HEK293T (cell line): Measurements from ENCODE around the gene VPS26A.
"Not testable (repeated sequence)": the region's sequence is repeated elsewhere in the genome, so short reads cannot be mapped to it uniquely, and the experiment has no call there.

Source experiments
- CTCF ChIA-PET: fragments of 350-600 bp; formaldehyde crosslinking; extraction: SDS; loops from one replicate; lab custom pipeline; 2021; ENCODE audit warnings: antibody characterized with exemption, inconsistent platforms; lab: Yijun Ruan, JAX
- POLR2A ChIA-PET: fragments of 350-600 bp; formaldehyde crosslinking; extraction: SDS; loops from one replicate; lab custom pipeline; 2020; ENCODE audit warnings: antibody characterized with exemption, inconsistent platforms; lab: Yijun Ruan, JAX
- DNase-seq: peaks from one replicate; pipeline ENCODE4 v3.0.0; 2012; ENCODE audit warnings: mixed read lengths; ENCODE audit errors: extremely low spot score
- ARNT ChIP-seq: fragments of 450-650 bp; IDR thresholded peaks from 2 replicates; pipeline ENCODE4 v1.6.1; 2017; ENCODE audit warnings: mild to moderate bottlenecking
- BHLHE40 ChIP-seq: fragments of 450-650 bp; IDR thresholded peaks from 2 replicates; pipeline ENCODE4 v1.6.1; 2016; ENCODE audit warnings: mild to moderate bottlenecking, moderate library complexity, borderline replicate concordance
- CTBP1 ChIP-seq: fragments of 450-650 bp; IDR thresholded peaks from 2 replicates; pipeline ENCODE4 v1.6.1; 2016; ENCODE audit warnings: borderline replicate concordance
- ELF4 ChIP-seq: fragments of 450-650 bp; IDR thresholded peaks from 2 replicates; pipeline ENCODE4 v1.6.1; 2017; ENCODE audit warnings: antibody characterized with exemption
- FOXA1 ChIP-seq: fragments of 450-650 bp; IDR thresholded peaks from 2 replicates; pipeline ENCODE4 v1.6.1; 2016; ENCODE audit warnings: mild to moderate bottlenecking
- FOXK2 ChIP-seq: fragments of 450-650 bp; IDR thresholded peaks from 2 replicates; pipeline ENCODE4 v1.6.1; 2016; ENCODE audit warnings: mild to moderate bottlenecking
- FOXM1 ChIP-seq: fragments of 450-650 bp; IDR thresholded peaks from 2 replicates; pipeline ENCODE4 v1.6.1; 2017; ENCODE audit warnings: mild to moderate bottlenecking, borderline replicate concordance
- HDGF ChIP-seq: fragments of 450-650 bp; IDR thresholded peaks from 2 replicates; pipeline ENCODE4 v1.6.1; 2017; ENCODE audit warnings: antibody characterized with exemption, borderline replicate concordance
- L3MBTL2 ChIP-seq: fragments of 450-650 bp; conservative IDR thresholded peaks from 2 replicates; pipeline ENCODE4 v1.6.1; 2016; ENCODE audit warnings: mild to moderate bottlenecking
- LEF1 ChIP-seq: fragments of 450-650 bp; IDR thresholded peaks from 2 replicates; pipeline ENCODE4 v1.6.1; 2017; ENCODE audit warnings: mild to moderate bottlenecking, borderline replicate concordance
- NFRKB ChIP-seq: fragments of 450-650 bp; IDR thresholded peaks from 2 replicates; pipeline ENCODE4 v1.6.1; 2016; ENCODE audit warnings: mild to moderate bottlenecking, moderate library complexity
- PKNOX1 ChIP-seq: fragments of 450-650 bp; IDR thresholded peaks from 2 replicates; pipeline ENCODE4 v1.6.1; 2016
- SP1 ChIP-seq: fragments of 450-650 bp; IDR thresholded peaks from 2 replicates; pipeline ENCODE4 v1.6.1; 2017
- SUZ12 ChIP-seq: fragments of 450-650 bp; IDR thresholded peaks from 2 replicates; pipeline ENCODE4 v1.6.1; 2016; ENCODE audit warnings: mild to moderate bottlenecking
- TARDBP ChIP-seq: fragments of 450-650 bp; IDR thresholded peaks from 2 replicates; pipeline ENCODE4 v1.6.1; 2016
- ZNF384 ChIP-seq: fragments of 450-650 bp; IDR thresholded peaks from 2 replicates; pipeline ENCODE4 v1.6.1; 2016

VPS26A gene

DNA sequence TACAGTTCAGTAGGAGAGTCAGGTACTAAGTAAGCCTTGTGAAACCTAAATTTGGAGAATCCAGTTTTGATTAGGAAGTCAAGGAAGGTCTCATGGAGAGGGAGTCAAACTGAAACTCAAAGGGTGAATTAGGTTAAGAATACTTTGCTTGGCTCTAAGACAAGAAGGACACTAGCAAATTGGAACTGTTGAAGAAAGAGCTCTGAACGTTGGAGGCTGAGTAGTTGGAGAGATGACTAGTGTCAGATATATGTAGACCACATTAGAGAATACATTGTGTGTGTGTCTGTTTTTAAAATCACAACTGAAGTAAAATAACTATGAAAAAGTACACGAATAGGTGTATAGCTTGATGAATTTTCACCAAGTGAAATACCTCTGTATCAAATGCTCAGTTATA lies 6.3 kb downstream of the VPS26A start:
- ChIA-PET POLR2A (no interaction called here), CTCF (no interaction called here)
- TF ChIP-seq SUZ12 = no peak
- no peak for TF ChIP-seq FOXA1
- no peak for TF ChIP-seq CTBP1
- TF ChIP-seq NFRKB = no peak
- no peak for TF ChIP-seq LEF1
- no peak for TF ChIP-seq FOXK2
- no peak for TF ChIP-seq L3MBTL2
- no peak for TF ChIP-seq FOXM1
- no peak for TF ChIP-seq ZNF384
- TF ChIP-seq BHLHE40 = no peak
- no peak for TF ChIP-seq SP1
- no peak for TF ChIP-seq HDGF
- no peak for TF ChIP-seq PKNOX1
- no peak for TF ChIP-seq ARNT
- no peak for TF ChIP-seq ELF4
- TF ChIP-seq TARDBP = no peak
- DNase-seq = no peak

DNA sequence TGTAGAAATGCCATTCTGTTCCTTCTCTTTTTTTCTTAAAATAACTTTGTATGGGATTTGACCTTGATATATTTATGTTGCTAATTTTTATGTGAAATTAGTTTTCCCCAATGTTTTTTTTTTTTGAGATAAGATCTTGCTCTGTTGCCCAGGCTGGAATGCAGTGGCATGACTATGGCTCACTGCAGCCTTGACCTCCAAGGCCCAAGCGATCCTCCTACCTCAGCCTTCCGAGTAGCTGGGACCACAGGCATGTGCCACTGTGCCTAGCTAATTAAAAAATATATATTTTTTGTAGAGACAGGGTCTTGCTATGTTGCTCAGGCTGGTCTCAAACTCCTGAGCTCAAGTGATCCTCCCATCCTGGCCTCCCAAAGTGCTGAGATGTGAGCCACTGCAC lies 16.0 kb downstream of the VPS26A start:
- DNase-seq = no peak
- POLR2A ChIA-PET = no interaction called here
- CTCF ChIA-PET = interaction anchor here (1.5 kb wide), 1 partner anchor 15 kb away, joined by 3 read pairs; no protein-coding TSS in a partner anchor
- TF ChIP-seq CTBP1 (no peak), FOXA1 (no peak), ELF4 (no peak), SP1 (no peak), SUZ12 (no peak), ZNF384 (no peak), PKNOX1 (no peak), BHLHE40 (no peak), L3MBTL2 (no peak), ARNT (no peak)

DNA sequence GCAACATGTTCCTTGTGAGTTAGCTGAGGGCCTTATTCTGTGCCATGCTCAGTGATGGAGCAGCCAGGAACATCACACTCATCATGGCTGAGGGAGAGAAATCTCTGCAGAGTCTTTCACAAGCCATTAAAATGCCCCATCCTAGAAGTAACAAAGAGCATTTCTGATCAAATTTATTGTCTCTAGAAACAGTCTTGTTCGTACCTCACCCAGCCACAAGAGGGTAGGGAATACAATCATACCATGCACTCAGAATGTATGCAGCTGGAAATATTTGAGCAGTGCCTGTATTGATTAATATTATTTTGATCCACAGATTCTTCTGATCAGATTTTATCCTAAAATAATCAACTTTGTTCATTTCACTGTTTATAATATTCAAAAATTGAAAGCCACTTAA lies 17.3 kb downstream of the VPS26A start:
- ChIA-PET CTCF (interaction anchor here (0.7 to 1.5 kb wide), 2 partner anchors 16 to 186 kb away, joined by 3 read pairs; no protein-coding TSS in a partner anchor), POLR2A (no interaction called here)
- DNase-seq = peak; percentile 7

DNA sequence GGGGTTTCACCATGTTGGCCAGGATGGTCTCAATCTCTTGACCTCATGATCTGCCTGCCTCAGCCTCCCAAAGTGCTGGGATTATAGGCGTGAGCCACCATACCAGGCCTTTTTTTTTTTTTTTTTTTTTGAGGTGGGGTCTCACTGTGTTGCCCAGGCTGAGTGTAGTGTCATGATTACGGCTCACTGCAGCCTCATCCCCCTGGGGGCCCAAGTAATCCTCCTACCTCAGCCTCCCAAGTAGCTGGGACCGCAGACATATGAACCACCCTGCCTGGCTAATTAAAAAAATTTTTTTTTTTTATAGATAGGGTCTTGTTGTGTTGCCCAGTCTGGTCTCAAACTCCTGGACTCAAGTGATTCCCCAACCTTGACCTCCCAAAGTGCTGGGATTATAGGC lies 18.1 kb downstream of the VPS26A start:
- CTCF ChIA-PET, POLR2A ChIA-PET, DNase-seq: not testable (repeated sequence)

More for the DNA sequence above, 17.3 kb downstream of the VPS26A start:
- TF ChIP-seq SP1 = no peak
- no peak for TF ChIP-seq FOXM1
- TF ChIP-seq HDGF = no peak
- TF ChIP-seq FOXA1 = no peak
- no peak for TF ChIP-seq L3MBTL2
- TF ChIP-seq CTBP1 = no peak
- TF ChIP-seq BHLHE40 = no peak
- no peak for TF ChIP-seq ELF4
- TF ChIP-seq NFRKB = no peak
- no peak for TF ChIP-seq ZNF384
- TF ChIP-seq SUZ12 = no peak
- no peak for TF ChIP-seq LEF1

DNA sequence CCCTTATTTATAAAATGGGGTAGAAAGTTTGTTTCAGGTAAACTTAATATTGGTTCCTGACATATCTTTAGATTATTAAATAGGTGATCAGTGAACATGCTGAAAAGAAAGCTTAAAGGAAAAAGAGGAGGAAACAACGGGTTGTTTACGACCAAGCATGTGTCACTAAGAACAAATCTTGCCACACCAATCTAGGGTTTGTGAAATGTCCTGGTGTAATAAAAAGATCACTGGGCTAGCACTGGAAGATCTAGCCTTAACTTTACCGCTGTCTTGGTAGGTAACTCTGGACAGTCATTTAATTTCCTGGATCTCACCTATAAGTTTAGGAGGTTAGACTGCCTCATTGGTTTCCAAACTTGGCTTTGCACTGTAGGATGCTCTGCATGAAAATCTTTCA lies 19.0 kb downstream of the VPS26A start:
- ChIA-PET POLR2A (interaction anchor here (0.6 kb wide), 1 partner anchor 56 kb away, joined by 3 read pairs; no protein-coding TSS in a partner anchor), CTCF (no interaction called here)
- TF ChIP-seq FOXM1 = no peak
- no peak for TF ChIP-seq ARNT
- TF ChIP-seq CTBP1 = no peak
- TF ChIP-seq ELF4 = no peak
- TF ChIP-seq PKNOX1 = no peak
- TF ChIP-seq LEF1 = no peak
- TF ChIP-seq NFRKB = no peak
- no peak for TF ChIP-seq FOXA1
- no peak for TF ChIP-seq ZNF384
- TF ChIP-seq SP1 = no peak
- no peak for DNase-seq

- no peak for DNase-seq
- no peak for TF ChIP-seq SUZ12
- 0 out of 2 replicates have a peak, but pooled peaks have one; percentile 17 for TF ChIP-seq PKNOX1
- CTCF ChIA-PET = no interaction called here
- POLR2A ChIA-PET = no interaction called here
Observed at GRCh38 chr10:69145329-69145728, 21.4 kb downstream of the VPS26A start.

GRCh38 chr10:69145864-69146263 lies 21.9 kb downstream of the VPS26A start:
- DNase-seq = no peak
- no peak for TF ChIP-seq L3MBTL2
- no peak for TF ChIP-seq ZNF384
- no peak for TF ChIP-seq ELF4
- TF ChIP-seq ARNT = no peak
- no peak for TF ChIP-seq CTBP1
- TF ChIP-seq SUZ12 = no peak
- no peak for TF ChIP-seq LEF1
- no peak for TF ChIP-seq BHLHE40
- ChIA-PET POLR2A (no interaction called here), CTCF (no interaction called here)
